RPMI7951 (cell line): ENCODE data around the gene RNPEPL1. TPM values are rescaled to one million over a fixed set of nuclear protein-coding genes. Genes with fewer than 3 reads are reported as not detected.

Source experiments
- DNase-seq: peaks from one replicate; pipeline ENCODE4 v3.0.0-alpha.2; 2012; ENCODE audit warnings: low read depth
- total RNA-seq: library from RNA; depleted of rRNA; stranded (reverse); fragments of >200 nt; shearing (Covaris generic); gene quantifications from 2 replicates; pipeline ENCODE4 v1.2.3, GENCODE V29; 2014; rRNA removed

Gene RNPEPL1
- total RNA-seq, 1 experiment from 2014 or later: 15.4 TPM

- no peak for DNase-seq
These were observed 56.0 kb downstream of the RNPEPL1 start for GRCh38 chr2:240624011-240624949.

GRCh38 chr2:240624950-240625621 lies 56.8 kb downstream of the RNPEPL1 start, which contains the start of gene GPR35:
Gene GPR35 (plus strand): TSS chr2:240625480. CDS start chr2:240629953, 4,473 bp downstream.
- peak; percentile 70 for DNase-seq

GRCh38 chr2:240626531-240627300 lies 58.4 kb downstream of the RNPEPL1 start:
- DNase-seq: peak; percentile 10

- DNase-seq: no peak
These were observed 59.6 kb downstream of the RNPEPL1 start for GRCh38 chr2:240627736-240628506.

GRCh38 chr2:240628507-240628807 lies 60.2 kb downstream of the RNPEPL1 start:
- no peak for DNase-seq

- no peak for DNase-seq
These were observed 60.7 kb downstream of the RNPEPL1 start for GRCh38 chr2:240628808-240629618.

GRCh38 chr2:240629619-240629967 lies 61.3 kb downstream of the RNPEPL1 start:
- DNase-seq: no peak

- no peak for DNase-seq
These were observed 61.9 kb downstream of the RNPEPL1 start for GRCh38 chr2:240629968-240630770.

Other genes starting within 250 kb of the RNPEPL1 start
- 13.9 and 24.1 TPM in 2 replicates for gene GPC1, start 132.8 kb upstream of the RNPEPL1 start, total RNA-seq
- 3.6 and 4.0 TPM in 2 replicates for gene ANKMY1, start 10.5 kb upstream of the RNPEPL1 start, total RNA-seq
- gene DUSP28, start 8.1 kb upstream of the RNPEPL1 start, total RNA-seq: 5.3 and 11.7 TPM in 2 replicates
- 11.4 and 14.0 TPM in 2 replicates for gene CAPN10, start 18.2 kb downstream of the RNPEPL1 start, total RNA-seq
- gene GPR35, start 57.0 kb downstream of the RNPEPL1 start, total RNA-seq: 0.10 and 0.12 TPM in 2 replicates
- gene AQP12B, start 114.4 kb downstream of the RNPEPL1 start, total RNA-seq: not detected in 2 replicates
- gene AQP12A, start 123.4 kb downstream of the RNPEPL1 start, total RNA-seq: not detected in 2 replicates